AG04450 (cell line): Measurements from ENCODE around the gene STIM1. TPM values are rescaled to one million over a fixed set of nuclear protein-coding genes. Genes with fewer than 3 reads are reported as not detected.
A peak's percentile ranks its signal among the peaks of the same experiment; 100 is the strongest.

Experiments
- CTCF ChIA-PET: fragments of 300-600, 350-600 bp; formaldehyde crosslinking; extraction: SDS; loops from one replicate; lab custom pipeline; 2022; ENCODE audit warnings: antibody characterized with exemption, inconsistent platforms; lab: Charles Lee
- POLR2A ChIA-PET: fragments of 350-600 bp; formaldehyde crosslinking; extraction: SDS; loops from one replicate; lab custom pipeline; 2021; ENCODE audit warnings: antibody characterized with exemption, inconsistent platforms; lab: Yijun Ruan, JAX
- DNase-seq: peaks from one replicate; pipeline ENCODE4 v3.0.0-alpha.2; 2011; ENCODE audit warnings: low read depth, low spot score
- H3K27ac ChIP-seq: one replicate; pipeline ENCODE4 v1.5.1; 2012; ENCODE audit warnings: low read depth, low read length, control low read depth
- H3K27me3 ChIP-seq: one replicate; pipeline ENCODE4 v1.6.0; 2012; ENCODE audit warnings: low read length; ENCODE audit not compliant: control insufficient read depth, insufficient read depth
- H3K4me3 ChIP-seq: 2 replicates; pipeline ENCODE4 v1.5.1; 2011; ENCODE audit warnings: mild to moderate bottlenecking, low read depth, low read length, control low read depth
- H3K9me3 ChIP-seq: 2 replicates; pipeline ENCODE4 v1.5.1; 2012; ENCODE audit warnings: low read length; ENCODE audit not compliant: control insufficient read depth, insufficient read depth
- polyA plus RNA-seq: library from polyadenylated mRNA; depleted of rRNA; stranded (reverse); fragments of >200 nt; gene quantifications from 2 replicates; pipeline ENCODE4 v1.2.3, GENCODE V29; 2011
- TF ChIP-seq, protein P1 (sequence below): IDR thresholded peaks from 2 replicates; pipeline ENCODE4 v1.5.1; 2011; ENCODE audit warnings: low read depth, low read length, control low read depth, inconsistent platforms

The STIM1 gene
- polyA plus RNA-seq, 1 experiment = 23.4 TPM

DNA sequence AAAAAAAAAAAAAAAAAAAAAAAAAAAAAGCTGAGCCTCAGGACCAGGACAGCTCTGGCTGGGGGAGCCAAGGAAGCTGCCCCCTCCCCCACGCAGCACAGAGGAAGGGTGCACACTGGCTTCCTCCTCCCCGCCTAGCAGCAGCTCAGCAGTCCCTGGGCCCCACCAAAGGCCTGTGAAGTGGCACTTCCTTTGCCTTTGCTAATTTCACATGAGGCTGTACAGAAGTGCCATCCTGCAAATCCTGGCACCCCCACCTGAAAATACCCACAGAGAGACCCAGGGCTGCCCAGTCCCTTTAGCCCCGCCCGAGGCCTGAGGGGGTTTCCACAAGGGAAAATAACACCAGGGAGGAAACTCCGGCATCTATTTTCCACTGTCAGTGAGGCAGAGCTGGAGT, 18.6 kb upstream of the STIM1 start:
- H3K27ac ChIP-seq = no peak overlapping the region
- ChIA-PET CTCF (interaction anchor here (7.9 to 27.6 kb wide), 2 partner anchors 15 to 236 kb away, joined by 150 to 1559 read pairs; partner anchors contain the start of gene STIM1), POLR2A (no interaction called here)
- no peak for DNase-seq
- no peak overlapping the region for H3K4me3 ChIP-seq
- TF ChIP-seq, protein P1, sequence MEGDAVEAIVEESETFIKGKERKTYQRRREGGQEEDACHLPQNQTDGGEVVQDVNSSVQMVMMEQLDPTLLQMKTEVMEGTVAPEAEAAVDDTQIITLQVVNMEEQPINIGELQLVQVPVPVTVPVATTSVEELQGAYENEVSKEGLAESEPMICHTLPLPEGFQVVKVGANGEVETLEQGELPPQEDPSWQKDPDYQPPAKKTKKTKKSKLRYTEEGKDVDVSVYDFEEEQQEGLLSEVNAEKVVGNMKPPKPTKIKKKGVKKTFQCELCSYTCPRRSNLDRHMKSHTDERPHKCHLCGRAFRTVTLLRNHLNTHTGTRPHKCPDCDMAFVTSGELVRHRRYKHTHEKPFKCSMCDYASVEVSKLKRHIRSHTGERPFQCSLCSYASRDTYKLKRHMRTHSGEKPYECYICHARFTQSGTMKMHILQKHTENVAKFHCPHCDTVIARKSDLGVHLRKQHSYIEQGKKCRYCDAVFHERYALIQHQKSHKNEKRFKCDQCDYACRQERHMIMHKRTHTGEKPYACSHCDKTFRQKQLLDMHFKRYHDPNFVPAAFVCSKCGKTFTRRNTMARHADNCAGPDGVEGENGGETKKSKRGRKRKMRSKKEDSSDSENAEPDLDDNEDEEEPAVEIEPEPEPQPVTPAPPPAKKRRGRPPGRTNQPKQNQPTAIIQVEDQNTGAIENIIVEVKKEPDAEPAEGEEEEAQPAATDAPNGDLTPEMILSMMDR = no peak
- no peaks in the 10 kb centered on the region for H3K27me3 ChIP-seq
- no peaks in the 10 kb centered on the region; the same call in 1 of the 2 replicates for H3K9me3 ChIP-seq

DNA sequence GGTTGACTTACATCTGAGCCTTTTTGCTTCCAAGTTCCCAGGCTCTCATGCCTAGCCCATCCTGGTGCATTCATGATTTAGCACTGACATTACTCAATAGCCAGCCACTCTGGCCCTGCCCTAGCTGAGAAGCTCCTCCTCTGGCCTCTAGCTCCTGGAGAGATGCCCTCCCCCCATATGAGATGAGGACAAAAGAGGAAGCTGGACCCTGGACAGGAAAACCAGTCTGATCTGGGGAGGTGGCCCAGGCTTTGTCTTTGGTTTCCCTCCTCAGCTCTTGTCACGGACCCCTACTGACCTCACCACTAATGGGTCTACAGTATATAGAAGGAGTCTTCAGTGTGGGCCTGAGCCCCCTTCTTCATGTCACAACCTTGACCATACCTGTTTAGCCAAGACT, 17.7 kb upstream of the STIM1 start:
- POLR2A ChIA-PET = no interaction called here
- no peaks in the 10 kb centered on the region for H3K27me3 ChIP-seq
- CTCF ChIA-PET = interaction anchor here (7.9 to 27.6 kb wide), 2 partner anchors 15 to 235 kb away, joined by 150 to 1559 read pairs; partner anchors contain the start of gene STIM1
- DNase-seq = no peak
- peak overlapping the region; percentile 31 for H3K27ac ChIP-seq
- H3K9me3 ChIP-seq = no peaks in the 10 kb centered on the region; the same call in 1 of the 2 replicates
- TF ChIP-seq, protein P1 = no peak
- no peak overlapping the region for H3K4me3 ChIP-seq

DNA sequence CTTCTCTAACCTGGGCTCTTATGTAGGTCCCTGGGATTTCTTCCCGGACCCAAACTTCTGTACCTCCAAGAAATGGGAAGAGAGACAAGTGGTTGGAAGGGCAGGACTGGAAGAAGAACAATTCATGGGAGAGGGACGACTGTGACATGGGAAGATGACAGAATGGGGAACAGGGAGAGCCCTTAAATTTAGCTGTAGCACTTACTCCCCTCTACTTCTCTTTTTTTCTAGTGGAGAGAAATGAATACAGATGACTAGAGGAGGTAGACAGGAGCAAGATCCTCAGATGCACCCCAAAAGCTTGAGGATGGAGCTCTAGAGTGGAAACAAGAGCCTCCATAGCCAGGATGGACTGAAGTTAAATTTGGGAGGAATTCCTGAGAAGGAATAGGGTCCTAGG, 17.0 kb upstream of the STIM1 start:
- ChIA-PET POLR2A (no interaction called here), CTCF (interaction anchor here (0.7 to 27.6 kb wide), 3 partner anchors 14 to 259 kb away, joined by 5 to 1559 read pairs (median 150); partner anchors contain the start of gene STIM1)
- Histone ChIP-seq H3K4me3 (no peak overlapping the region), H3K27ac (no peak overlapping the region), H3K9me3 (no peaks in the 10 kb centered on the region; the same call in 1 of the 2 replicates), H3K27me3 (no peaks in the 10 kb centered on the region)
- no peak for DNase-seq
- TF ChIP-seq, protein P1 = no peak

GRCh38 chr11:3840004-3840869, 15.2 kb upstream of the STIM1 start:
- DNase-seq = no peak
- H3K27ac ChIP-seq = no peak overlapping the region
- peak overlapping the region; percentile 72 for H3K4me3 ChIP-seq
- ChIA-PET CTCF (interaction anchor here (0.6 to 27.6 kb wide), 9 partner anchors 9 to 258 kb away, joined by 3 to 1559 read pairs (median 8); partner anchors contain the start of gene STIM1), POLR2A (interaction anchor here (0.7 to 2.8 kb wide), 5 partner anchors 14 to 747 kb away, joined by 4 to 21 read pairs (median 5); partner anchors contain the start of gene STIM1)
- TF ChIP-seq, protein P1 = no peak
- no peaks in the 10 kb centered on the region for H3K27me3 ChIP-seq
- H3K9me3 ChIP-seq = no peaks in the 10 kb centered on the region; the same call in 1 of the 2 replicates
